Urinary bladder (tissue), 4 donors: ENCODE data around the gene COX5A. TPM values are rescaled to one million over a fixed set of nuclear protein-coding genes. Genes with fewer than 3 reads are reported as not detected.

Experiments used
- DNase-seq: peaks from one replicate; pipeline ENCODE4 v3.0.0-alpha.2; 2015; ENCODE audit errors: extremely low spot score
- H3K27ac ChIP-seq: one replicate; pipeline ENCODE4 v1.5.1; 2013; ENCODE audit warnings: low read depth, mild to moderate bottlenecking, moderate library complexity
- H3K36me3 ChIP-seq: one replicate; pipeline ENCODE4 v1.6.1; 2013; ENCODE audit warnings: mild to moderate bottlenecking, moderate library complexity; ENCODE audit not compliant: insufficient read depth
- H3K4me1 ChIP-seq: one replicate; pipeline ENCODE4 v1.6.1; 2013; ENCODE audit warnings: mild to moderate bottlenecking, moderate library complexity; ENCODE audit not compliant: insufficient read depth
- H3K4me3 ChIP-seq: one replicate; pipeline ENCODE4 v1.5.1; 2013; ENCODE audit warnings: low read depth, low read length
- WGBS: extraction: QIAGEN DNeasy Blood & Tissue Kit; methylation state at CpG from one replicate; pipeline ENCODE4 v1.1.7; 2013; 5-methylcytosine and 5-hydroxymethylcytosine counted together
- polyA plus RNA-seq: library from polyadenylated mRNA; stranded (reverse); fragments of 200-250 nt; gene quantifications from one replicate; pipeline ENCODE4 v1.2.3, GENCODE V29; 2013
- total RNA-seq: library from RNA; depleted of rRNA; stranded (reverse); fragments of >200 nt; gene quantifications from one replicate; pipeline ENCODE4 v1.2.3, GENCODE V29; 2014
- donor health status: healthy with polysubstance abuse.
- donor health status: healthy.

The COX5A gene
- total RNA-seq (43.6 TPM), polyA plus RNA-seq (259 TPM)

GRCh38 chr15:74937590-74938371, at the start of gene COX5A:
Gene COX5A, minus strand, starts transcription at chr15:74938073. Its CDS starts 59 bp downstream, at chr15:74938014.
- Histone ChIP-seq H3K27ac (peak within 1 kb of the TSS; percentile 99), H3K4me1 (peaks cover 1% of the 10 kb centered on the region), H3K36me3 (no peaks in the 10 kb centered on the region), H3K4me3 (peak within 1 kb of the TSS; percentile 98)
- under 1% methylated on average over 85 of the region's 85 CpGs for WGBS
- peak; percentile 84 for DNase-seq

GRCh38 chr15:74983725-74984231, 45.9 kb upstream of the COX5A start:
- 26% methylated on average over 4 of the region's 4 CpGs for WGBS
- Histone ChIP-seq H3K36me3 (no peaks in the 10 kb centered on the region), H3K4me3 (no peak overlapping the region), H3K4me1 (no peaks in the 10 kb centered on the region), H3K27ac (no peak overlapping the region)
- DNase-seq: no peak

- no peaks in the 10 kb centered on the region for H3K4me1 ChIP-seq
- H3K27ac ChIP-seq: no peak overlapping the region
- H3K36me3 ChIP-seq: no peaks in the 10 kb centered on the region
- WGBS: 72% methylated on average over 5 of the region's 5 CpGs
- H3K4me3 ChIP-seq: no peak overlapping the region
- no peak for DNase-seq
These were observed 44.3 kb upstream of the COX5A start for GRCh38 chr15:74982183-74982582.

- Histone ChIP-seq H3K4me3 (no peak overlapping the region), H3K36me3 (no peaks in the 10 kb centered on the region), H3K4me1 (no peaks in the 10 kb centered on the region), H3K27ac (no peak overlapping the region)
- no peak for DNase-seq
- WGBS: 20% methylated on average over 3 of the region's 3 CpGs
These were observed 40.6 kb upstream of the COX5A start for GRCh38 chr15:74978503-74978902.

GRCh38 chr15:74978077-74978476, 40.2 kb upstream of the COX5A start:
- Histone ChIP-seq H3K27ac (no peak overlapping the region), H3K4me3 (no peak overlapping the region), H3K4me1 (no peaks in the 10 kb centered on the region), H3K36me3 (no peaks in the 10 kb centered on the region)
- 84% methylated on average over 1 of the region's 1 CpG for WGBS
- no peak for DNase-seq

- 55% methylated on average over 4 of the region's 4 CpGs for WGBS
These were observed 39.7 kb upstream of the COX5A start for GRCh38 chr15:74977599-74977998.

GRCh38 chr15:74976159-74976558, 38.3 kb upstream of the COX5A start:
- no peaks in the 10 kb centered on the region for H3K36me3 ChIP-seq
- H3K27ac ChIP-seq: no peak overlapping the region
- no peak for DNase-seq
- H3K4me3 ChIP-seq: no peak overlapping the region
- WGBS: 80% methylated on average over 1 of the region's 1 CpG
- H3K4me1 ChIP-seq: no peaks in the 10 kb centered on the region

More at GRCh38 chr15:74977599-74977998, 39.7 kb upstream of the COX5A start:
- Histone ChIP-seq H3K27ac (no peak overlapping the region), H3K4me1 (no peaks in the 10 kb centered on the region), H3K36me3 (no peaks in the 10 kb centered on the region), H3K4me3 (no peak overlapping the region)
- DNase-seq: no peak

GRCh38 chr15:74967670-74968069, 29.8 kb upstream of the COX5A start:
- 78% methylated on average over 5 of the region's 5 CpGs for WGBS
- no peaks in the 10 kb centered on the region for H3K4me1 ChIP-seq
- no peak overlapping the region for H3K4me3 ChIP-seq
- no peak overlapping the region for H3K27ac ChIP-seq
- H3K36me3 ChIP-seq: no peaks in the 10 kb centered on the region
- no peak for DNase-seq

GRCh38 chr15:74964794-74965193, 26.9 kb upstream of the COX5A start:
- no peak overlapping the region for H3K4me3 ChIP-seq
- no peaks in the 10 kb centered on the region for H3K36me3 ChIP-seq
- no peak overlapping the region for H3K27ac ChIP-seq
- H3K4me1 ChIP-seq: no peaks in the 10 kb centered on the region
- no peak for DNase-seq
- WGBS: 12% methylated on average over 3 of the region's 3 CpGs

- Histone ChIP-seq H3K4me1 (no peaks in the 10 kb centered on the region), H3K27ac (no peak overlapping the region), H3K4me3 (no peak overlapping the region), H3K36me3 (no peaks in the 10 kb centered on the region)
- no peak for DNase-seq
- 87% methylated on average over 4 of the region's 4 CpGs for WGBS
These were observed 25.3 kb upstream of the COX5A start for GRCh38 chr15:74963213-74963612.

- Histone ChIP-seq H3K27ac (no peak overlapping the region), H3K36me3 (no peaks in the 10 kb centered on the region), H3K4me3 (no peak overlapping the region), H3K4me1 (no peaks in the 10 kb centered on the region)
- no peak for DNase-seq
- WGBS: 65% methylated on average over 2 of the region's 2 CpGs
These were observed 24.8 kb upstream of the COX5A start for GRCh38 chr15:74962671-74963070.

- DNase-seq: no peak
- Histone ChIP-seq H3K4me1 (no peaks in the 10 kb centered on the region), H3K4me3 (no peak overlapping the region), H3K27ac (no peak overlapping the region), H3K36me3 (no peaks in the 10 kb centered on the region)
- WGBS: 89% methylated on average over 8 of the region's 8 CpGs
These were observed 24.3 kb upstream of the COX5A start for GRCh38 chr15:74962219-74962618.

GRCh38 chr15:74961616-74962015, 23.7 kb upstream of the COX5A start:
- H3K4me1 ChIP-seq: no peaks in the 10 kb centered on the region
- H3K4me3 ChIP-seq: no peak overlapping the region
- WGBS: 60% methylated on average over 5 of the region's 5 CpGs
- DNase-seq: no peak
- H3K36me3 ChIP-seq: no peaks in the 10 kb centered on the region
- H3K27ac ChIP-seq: no peak overlapping the region

GRCh38 chr15:74960995-74961588, 23.2 kb upstream of the COX5A start:
- WGBS: 44% methylated on average over 3 of the region's 3 CpGs
- DNase-seq: no peak
- no peak overlapping the region for H3K4me3 ChIP-seq
- peaks cover 1% of the 10 kb centered on the region for H3K4me1 ChIP-seq
- no peak overlapping the region for H3K27ac ChIP-seq
- no peaks in the 10 kb centered on the region for H3K36me3 ChIP-seq
